HL-60 (cell line): Measurements from ENCODE around the gene CDH15.
A peak's percentile ranks its signal among the peaks of the same experiment; 100 is the strongest.

Source experiments
- DNase-seq, 2 experiments: peaks; one replicate each; pipeline ENCODE4 v3.0.0-alpha.2; 2010 to 2020; ENCODE audit warnings: low read depth in 1 of 2, low spot score in 1 of 2
- H3K27ac ChIP-seq: fragments of 250-450 bp; sonication (Bioruptor Pico); replicated peaks from 2 replicates; pipeline ENCODE4 v1.5.1; 2020; ENCODE audit warnings: mild to moderate bottlenecking, moderate library complexity
- H3K27me3 ChIP-seq: fragments of 250-450 bp; sonication (Bioruptor Pico); 2 replicates; pipeline ENCODE4 v1.5.1; 2021; ENCODE audit warnings: mild to moderate bottlenecking, moderate library complexity; ENCODE audit not compliant: insufficient read depth, poor library complexity, severe bottlenecking
- H3K4me3 ChIP-seq: replicated peaks from 2 replicates; pipeline ENCODE4 v1.5.1; 2011; ENCODE audit warnings: mild to moderate bottlenecking, control low read depth, low read length; ENCODE audit not compliant: insufficient read depth
- CTCF ChIP-seq: IDR thresholded peaks from one replicate; pipeline ENCODE4 v1.5.1; 2011; ENCODE audit warnings: low read length, control low read depth, inconsistent platforms; ENCODE audit not compliant: insufficient read depth
- GABPA ChIP-seq: IDR thresholded peaks from 2 replicates; pipeline ENCODE4 v1.6.1; 2012; ENCODE audit warnings: low read depth
- POLR2AphosphoS5 ChIP-seq: IDR thresholded peaks from 2 replicates; pipeline ENCODE4 v1.6.1; 2012; ENCODE audit warnings: low read depth
- REST ChIP-seq: IDR thresholded peaks from 2 replicates; pipeline ENCODE4 v1.6.1; 2012; ENCODE audit warnings: low read depth; ENCODE audit not compliant: insufficient replicate concordance
- SPI1 ChIP-seq: IDR thresholded peaks from 2 replicates; pipeline ENCODE4 v1.6.1; 2012; ENCODE audit warnings: low read depth, mild to moderate bottlenecking, borderline replicate concordance

Gene CDH15

GRCh38 chr16:89199241-89200123 is 27.9 kb downstream of the CDH15 start:
- TF ChIP-seq CTCF (no peak), SPI1 (no peak), GABPA (no peak), REST (no peak), POLR2AphosphoS5 (no peak)
- no peaks in the 10 kb centered on the region for H3K27me3 ChIP-seq
- H3K4me3 ChIP-seq = no peak overlapping the region
- no peak for DNase-seq
- H3K27ac ChIP-seq = no peak overlapping the region

- TF ChIP-seq POLR2AphosphoS5 = no peak
- TF ChIP-seq GABPA = no peak
- no peak for TF ChIP-seq REST
- TF ChIP-seq SPI1 = no peak
- no peak for TF ChIP-seq CTCF
- peak in 1 of 2 experiments; percentile 31 for DNase-seq
- no peaks in the 10 kb centered on the region for H3K27me3 ChIP-seq
- H3K4me3 ChIP-seq = peak within 1 kb of the TSS; percentile 28
- no peak within 1 kb of the TSS for H3K27ac ChIP-seq
Measured at GRCh38 chr16:89200124-89200849, 28.7 kb downstream of the CDH15 start, which contains the start of gene SLC22A31. Gene SLC22A31, minus strand, starts transcription at chr16:89200537. Its CDS starts 36 bp downstream, at chr16:89200501.

GRCh38 chr16:89200850-89201411 is 29.4 kb downstream of the CDH15 start:
- TF ChIP-seq REST = no peak
- no peak for TF ChIP-seq POLR2AphosphoS5
- no peak for TF ChIP-seq GABPA
- TF ChIP-seq SPI1 = no peak
- no peak for TF ChIP-seq CTCF
- Histone ChIP-seq H3K4me3 (peak overlapping the region; percentile 28), H3K27me3 (no peaks in the 10 kb centered on the region), H3K27ac (no peak overlapping the region)
- no peak for DNase-seq
